GM12878 (cell line): Measurements from ENCODE around the gene TNIP2.

Source experiments
- CREB1 ChIP-seq: IDR thresholded peaks from 2 replicates; pipeline ENCODE4 v1.6.1; 2012; ENCODE audit warnings: low read depth, mild to moderate bottlenecking, inconsistent platforms
- POLR2A ChIP-seq: IDR thresholded peaks from 2 replicates; pipeline ENCODE4 v1.6.1; 2011; ENCODE audit warnings: low read depth, mild to moderate bottlenecking, low read length

DNA sequence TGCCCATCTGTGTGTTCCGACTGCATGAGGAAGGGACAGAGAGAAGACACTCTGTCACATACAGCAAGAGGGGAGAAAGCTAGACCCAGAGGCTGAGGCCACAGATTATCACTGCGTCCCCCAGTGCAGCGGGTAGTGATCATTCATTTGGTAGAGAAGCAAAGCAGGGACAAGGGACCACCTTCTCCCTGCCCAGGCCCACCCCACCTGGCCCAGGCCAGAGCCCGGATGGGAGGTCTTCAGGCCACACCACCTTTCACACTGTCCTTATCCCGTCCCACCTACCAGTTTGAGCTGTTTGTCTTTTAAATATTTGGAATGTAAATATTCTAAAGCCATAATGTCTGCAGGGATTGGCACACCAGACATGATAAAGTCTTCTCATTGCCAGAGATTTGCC is 10.6 kb downstream of the TNIP2 start:
- no peak for TF ChIP-seq POLR2A
- TF ChIP-seq CREB1, result no peak
